Stimulated activated CD8-positive, alpha-beta memory T cell treated with anti-CD3 and anti-CD28 coated beads, Interleukin-12 subunit alpha, Interleukin-12 subunit beta, amount 100 ng/mL, for 24 hours (primary cell): ENCODE data around the gene ZFP1.
"Not testable (repeated sequence)": the region's sequence is repeated elsewhere in the genome, so short reads cannot be mapped to it uniquely, and the experiment has no call there.

Experiments
- DNase-seq: peaks from one replicate; pipeline ENCODE4 v3.0.0-alpha.2; 2020; ENCODE audit errors: extremely low read depth

ZFP1 gene

GRCh38 chr16:75203667-75204409, 55.5 kb downstream of the ZFP1 start:
- no peak for DNase-seq

- DNase-seq: no peak
Measured at GRCh38 chr16:75204410-75204758, 56.1 kb downstream of the ZFP1 start.

GRCh38 chr16:75204905-75205304, 56.6 kb downstream of the ZFP1 start:
- not testable (repeated sequence) for DNase-seq

GRCh38 chr16:75205438-75205837, 57.1 kb downstream of the ZFP1 start:
- DNase-seq: not testable (repeated sequence)

GRCh38 chr16:75205961-75206748, 57.8 kb downstream of the ZFP1 start:
- DNase-seq: not testable (repeated sequence)

GRCh38 chr16:75206749-75207451, 58.6 kb downstream of the ZFP1 start, which contains the start of gene CTRB2:
Gene CTRB2, minus strand, starts transcription at chr16:75207161. Its CDS starts 20 bp downstream, at chr16:75207141.
- DNase-seq: no peak

GRCh38 chr16:75207831-75208230, 59.5 kb downstream of the ZFP1 start:
- no peak for DNase-seq

- no peak for DNase-seq
Measured at GRCh38 chr16:75208242-75208825, 60.0 kb downstream of the ZFP1 start.

GRCh38 chr16:75208861-75209505, 60.7 kb downstream of the ZFP1 start:
- no peak for DNase-seq

GRCh38 chr16:75209514-75209913, 61.2 kb downstream of the ZFP1 start:
- not testable (repeated sequence) for DNase-seq

- no peak for DNase-seq
Measured at GRCh38 chr16:75209944-75210343, 61.6 kb downstream of the ZFP1 start.

- not testable (repeated sequence) for DNase-seq
Measured at GRCh38 chr16:75211286-75211685, 63.0 kb downstream of the ZFP1 start.

GRCh38 chr16:75216127-75216526, 67.8 kb downstream of the ZFP1 start:
- no peak for DNase-seq

GRCh38 chr16:75216576-75216975, 68.3 kb downstream of the ZFP1 start:
- DNase-seq: no peak

GRCh38 chr16:75217389-75217851, 69.1 kb downstream of the ZFP1 start:
- no peak for DNase-seq

- DNase-seq: no peak
Measured at GRCh38 chr16:75218256-75219076, 70.1 kb downstream of the ZFP1 start, which contains the start of gene CTRB1. Gene CTRB1, plus strand, starts transcription at chr16:75218988. Its CDS starts 20 bp downstream, at chr16:75219008.

- DNase-seq: no peak
Measured at GRCh38 chr16:75219088-75219487, 70.8 kb downstream of the ZFP1 start.

- DNase-seq: no peak
Measured at GRCh38 chr16:75219838-75220237, 71.5 kb downstream of the ZFP1 start.
